Measurements from ENCODE around the gene TBX15. TPM values are rescaled to one million over a fixed set of nuclear protein-coding genes. Genes with fewer than 3 reads are reported as not detected.

TBX15 gene
- total RNA-seq (1 to 10 TPM in 2 of 9 donors, under 1 TPM in 7; 0.19 to 1.8 (median 0.63) TPM), polyA plus RNA-seq (under 1 TPM; 0.23 to 0.69 TPM)
- long read RNA-seq, donor 1 = 0 reads
- long read RNA-seq, donor 2, full-length matches to known transcripts = 1 of 1 reads
- long read RNA-seq, donor 2, partial matches to known transcripts = 0 of 1 reads
- long read RNA-seq, donor 2, other reads (novel, unspliced or antisense) = 0 of 1 reads
- long read RNA-seq, donor 3 = 0 reads

GRCh38 chr1:118988186-118989005 is at the start of gene TBX15:
TBX15 (minus strand) TSS chr1:118988343; CDS start chr1:118987795, 548 bp downstream.
- DNase-seq = no peak
- Histone ChIP-seq H3K36me3 (no peaks in the 10 kb centered on the region), H3K9me3 (no peaks in the 10 kb centered on the region), H3K27ac (peak within 1 kb of the TSS in 8 of 12 donors; percentile 6 to 69 (median 43)), H3K4me1 (peaks cover 0 to 56% (median 24%) of the 10 kb centered on the region in 12 donors), H3K27me3 (peaks cover 69 to 100% (median 99%) of the 10 kb centered on the region in 9 donors), H3K4me3 (peak within 1 kb of the TSS; percentile 35 to 67 (median 49))
- TF ChIP-seq, protein P1, sequence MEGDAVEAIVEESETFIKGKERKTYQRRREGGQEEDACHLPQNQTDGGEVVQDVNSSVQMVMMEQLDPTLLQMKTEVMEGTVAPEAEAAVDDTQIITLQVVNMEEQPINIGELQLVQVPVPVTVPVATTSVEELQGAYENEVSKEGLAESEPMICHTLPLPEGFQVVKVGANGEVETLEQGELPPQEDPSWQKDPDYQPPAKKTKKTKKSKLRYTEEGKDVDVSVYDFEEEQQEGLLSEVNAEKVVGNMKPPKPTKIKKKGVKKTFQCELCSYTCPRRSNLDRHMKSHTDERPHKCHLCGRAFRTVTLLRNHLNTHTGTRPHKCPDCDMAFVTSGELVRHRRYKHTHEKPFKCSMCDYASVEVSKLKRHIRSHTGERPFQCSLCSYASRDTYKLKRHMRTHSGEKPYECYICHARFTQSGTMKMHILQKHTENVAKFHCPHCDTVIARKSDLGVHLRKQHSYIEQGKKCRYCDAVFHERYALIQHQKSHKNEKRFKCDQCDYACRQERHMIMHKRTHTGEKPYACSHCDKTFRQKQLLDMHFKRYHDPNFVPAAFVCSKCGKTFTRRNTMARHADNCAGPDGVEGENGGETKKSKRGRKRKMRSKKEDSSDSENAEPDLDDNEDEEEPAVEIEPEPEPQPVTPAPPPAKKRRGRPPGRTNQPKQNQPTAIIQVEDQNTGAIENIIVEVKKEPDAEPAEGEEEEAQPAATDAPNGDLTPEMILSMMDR (IDR thresholded peaks at IDR 0.05) = no peak
- TF ChIP-seq POLR2A (IDR thresholded peaks at IDR 0.05) = no peak
- peak in 1 of 4 donors; percentile 41 for ATAC-seq
- intact Hi-C loops (cut with DNase I) = no loop called here
- WGBS, 4 donors = 9 to 12% (median 11%) methylated on average over 29 to 31 of the region's 31 CpGs

DNA sequence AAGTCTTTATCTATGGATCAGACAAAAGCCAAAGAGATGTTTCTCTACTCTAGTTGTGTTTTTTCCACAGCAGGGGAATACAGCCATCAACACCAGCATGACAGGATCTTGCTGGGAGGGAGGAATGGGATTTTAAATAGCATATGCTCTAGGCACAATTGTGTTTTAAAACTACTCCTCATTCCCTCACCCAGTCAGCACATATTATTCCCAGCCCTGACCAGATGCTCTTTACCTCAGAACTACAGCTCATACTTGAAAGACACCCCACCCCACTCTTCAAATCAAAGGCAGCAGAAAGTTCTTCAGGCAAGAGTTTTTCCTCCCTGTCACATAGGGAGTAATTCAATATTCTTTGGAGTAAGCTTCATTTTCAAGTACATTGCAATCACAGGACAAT is 46.2 kb upstream of the TBX15 start:
- DNase-seq (no peak), ATAC-seq (no peak)
- Histone ChIP-seq H3K27ac (no peak overlapping the region), H3K4me1 (no peaks in the 10 kb centered on the region), H3K27me3 (no peaks in the 10 kb centered on the region), H3K36me3 (peaks cover 0 to 35% (median 17%) of the 10 kb centered on the region in 9 donors), H3K4me3 (no peak overlapping the region), H3K9me3 (no peaks in the 10 kb centered on the region)
- intact Hi-C loops (cut with DNase I) = no loop called here
- TF ChIP-seq, protein P1 (IDR thresholded peaks at IDR 0.05) = no peak
- TF ChIP-seq POLR2A (IDR thresholded peaks at IDR 0.05) = no peak

GRCh38 chr1:119032986-119033385 is 44.8 kb upstream of the TBX15 start:
- ATAC-seq (no peak), DNase-seq (no peak)
- no peak overlapping the region for H3K4me3 ChIP-seq
- no peaks in the 10 kb centered on the region for H3K4me1 ChIP-seq
- intact Hi-C loops (cut with DNase I) = no loop called here
- peaks cover 0 to 35% (median 17%) of the 10 kb centered on the region in 9 donors for H3K36me3 ChIP-seq
- WGBS, 4 donors = 98 to 99% (median 98%) methylated on average over 22 of the region's 22 CpGs
- no peak overlapping the region for H3K27ac ChIP-seq
- TF ChIP-seq POLR2A (IDR thresholded peaks at IDR 0.05) = no peak
- TF ChIP-seq, protein P1 (IDR thresholded peaks at IDR 0.05) = no peak
- no peaks in the 10 kb centered on the region for H3K9me3 ChIP-seq
- no peaks in the 10 kb centered on the region for H3K27me3 ChIP-seq

DNA sequence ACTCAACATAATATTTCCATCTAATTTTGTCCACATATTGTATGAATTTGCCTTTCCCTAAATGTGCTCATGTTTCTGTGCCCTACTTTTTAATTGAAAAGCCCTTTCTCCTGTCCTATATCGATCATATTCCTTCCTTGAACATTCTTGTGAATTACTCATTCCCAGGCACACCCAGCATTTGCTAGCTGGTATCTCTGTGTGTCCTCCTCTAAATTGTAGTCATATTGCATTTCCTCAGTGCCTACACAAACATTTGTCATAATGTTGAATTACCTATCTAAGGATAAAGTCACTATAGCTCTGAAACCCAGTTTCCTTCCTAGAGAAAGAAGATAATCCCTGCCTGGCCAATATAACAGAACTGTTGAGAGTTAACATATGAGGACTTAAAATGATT is 39.6 kb upstream of the TBX15 start:
- no peaks in the 10 kb centered on the region for H3K9me3 ChIP-seq
- H3K27ac ChIP-seq = no peak overlapping the region
- peaks cover 0 to 15% (median 11%) of the 10 kb centered on the region in 9 donors for H3K36me3 ChIP-seq
- no peaks in the 10 kb centered on the region for H3K4me1 ChIP-seq
- H3K27me3 ChIP-seq = no peaks in the 10 kb centered on the region
- TF ChIP-seq, protein P1 (IDR thresholded peaks at IDR 0.05) = no peak
- no peak for TF ChIP-seq POLR2A (IDR thresholded peaks at IDR 0.05)
- WGBS, 4 donors = 90 to 97% (median 95%) methylated on average over 1 of the region's 1 CpG
- no peak overlapping the region for H3K4me3 ChIP-seq
- DNase-seq (no peak), ATAC-seq (no peak)
- intact Hi-C loops (cut with DNase I) = no loop called here
